NCI-H510A treated with DMSO at 0.1 percent for 48 hours (cell line): ENCODE measurements around the gene ALDOA.
A peak's percentile ranks its signal among the peaks of the same experiment; 100 is the strongest.

Experiments used
- DNase-seq: peaks from one replicate; lab custom pipeline; 2025; lab: John Stamatoyannopoulos, UW

ALDOA gene

GRCh38 chr16:30069611-30070462 is 4.3 kb downstream of the ALDOA start:
- no peak for DNase-seq

- no peak for DNase-seq
Measured at GRCh38 chr16:30070490-30070889, 4.9 kb downstream of the ALDOA start.

DNA sequence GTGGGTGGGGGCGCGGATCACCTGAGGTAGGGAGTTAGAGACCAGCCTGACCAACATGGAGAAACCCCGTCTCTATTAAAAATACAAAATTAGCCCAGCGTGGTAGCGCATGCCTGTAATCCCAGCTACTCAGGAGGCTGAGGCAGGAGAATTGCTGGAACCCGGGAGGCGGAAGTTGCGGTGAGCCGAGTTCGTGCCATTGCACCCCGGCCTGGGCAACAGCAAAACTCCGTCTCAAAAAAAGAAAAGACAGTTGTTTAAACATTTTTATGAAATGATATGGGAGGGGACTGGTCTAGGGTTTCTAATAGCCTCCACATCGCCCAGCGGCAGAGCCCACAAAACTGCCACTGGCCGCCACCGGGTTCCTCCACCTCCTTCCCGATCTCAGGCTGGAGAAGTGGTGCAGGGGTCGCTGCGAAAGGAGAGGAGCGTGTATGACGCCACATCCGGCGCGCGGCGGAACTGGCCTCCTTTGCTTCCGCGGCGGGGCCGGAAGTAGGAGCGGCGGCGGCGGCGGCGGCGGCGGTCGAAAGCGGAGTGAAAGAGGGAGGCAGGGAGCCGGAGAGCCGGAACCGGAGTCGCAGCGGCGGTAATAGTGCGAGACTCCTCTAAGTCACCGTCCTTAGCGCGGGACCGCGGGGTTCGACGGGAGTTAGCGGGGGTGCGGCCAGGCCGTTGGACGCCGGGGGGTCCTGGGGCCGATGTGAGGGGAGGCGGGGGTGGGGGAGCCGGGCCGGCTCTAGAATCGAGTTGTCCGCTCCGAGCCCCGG is 10.1 kb downstream of the ALDOA start, which contains the start of gene PPP4C:
Gene PPP4C, plus strand, starts transcription at position 492 of the 773 bp plus-strand sequence. CDS start 384 bp downstream, outside the sequence.
- DNase-seq: peak; percentile 93

- no peak for DNase-seq
Measured at GRCh38 chr16:30076276-30076791, 10.8 kb downstream of the ALDOA start.

- no peak for DNase-seq
Measured at GRCh38 chr16:30077656-30078055, 12.1 kb downstream of the ALDOA start.

GRCh38 chr16:30078744-30079143 is 13.2 kb downstream of the ALDOA start:
- no peak for DNase-seq

DNA sequence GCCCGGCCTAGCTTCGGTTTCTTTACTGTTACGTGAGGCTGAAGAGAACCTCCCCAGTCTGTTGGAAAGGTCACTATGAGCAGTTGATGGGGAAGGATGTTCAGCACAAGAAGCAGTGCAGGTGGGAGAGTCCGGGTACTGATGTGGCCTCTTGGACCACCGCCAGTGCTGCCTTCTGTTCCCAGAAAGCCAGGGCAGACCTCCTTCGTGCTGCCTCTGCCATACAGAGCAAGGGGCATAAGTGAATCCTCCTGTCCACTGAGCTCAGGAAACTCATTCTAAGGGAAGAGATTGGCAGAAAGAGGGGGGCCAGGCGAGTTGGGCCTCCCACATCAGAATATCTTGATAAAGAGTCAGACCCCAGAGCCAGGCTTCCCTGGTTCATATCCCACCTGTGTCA is 13.9 kb downstream of the ALDOA start:
- DNase-seq: no peak

GRCh38 chr16:30082545-30083090 is 17.1 kb downstream of the ALDOA start:
- DNase-seq: no peak

- DNase-seq: no peak
Measured at GRCh38 chr16:30083216-30084055, 17.9 kb downstream of the ALDOA start.

- no peak for DNase-seq
Measured at GRCh38 chr16:30084096-30084815, 18.7 kb downstream of the ALDOA start.

DNA sequence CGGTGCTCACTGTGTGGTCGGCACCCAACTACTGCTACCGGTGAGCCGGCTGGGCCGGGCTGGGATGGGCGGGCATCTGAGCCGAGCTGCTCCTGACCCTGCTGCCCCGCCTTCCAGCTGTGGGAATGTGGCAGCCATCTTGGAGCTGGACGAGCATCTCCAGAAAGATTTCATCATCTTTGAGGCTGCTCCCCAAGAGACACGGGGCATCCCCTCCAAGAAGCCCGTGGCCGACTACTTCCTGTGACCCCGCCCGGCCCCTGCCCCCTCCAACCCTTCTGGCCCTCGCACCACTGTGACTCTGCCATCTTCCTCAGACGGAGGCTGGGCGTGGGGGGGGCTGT is 19.2 kb downstream of the ALDOA start:
- DNase-seq: no peak

GRCh38 chr16:30085247-30085646 is 19.7 kb downstream of the ALDOA start:
- no peak for DNase-seq

DNA sequence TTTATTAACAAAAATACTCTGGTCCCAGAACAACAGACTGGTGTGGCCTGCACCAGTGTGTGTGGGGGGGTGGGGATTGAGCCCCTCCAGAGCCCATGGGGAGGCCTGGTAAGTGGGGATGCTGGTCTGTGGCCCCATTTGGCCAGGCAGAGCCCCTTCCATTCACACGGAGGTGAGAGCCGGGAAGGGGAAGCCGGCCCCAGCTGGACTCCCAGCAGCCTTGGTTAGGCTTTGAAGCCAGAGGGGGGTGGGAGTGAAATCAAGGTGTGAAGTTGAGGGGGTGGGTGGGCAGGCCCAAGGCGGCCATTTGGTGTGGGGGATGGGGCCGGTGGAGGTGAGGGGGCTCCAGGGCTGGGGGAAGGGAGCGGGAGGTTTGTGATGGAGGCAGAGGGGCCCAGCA is 20.3 kb downstream of the ALDOA start:
- DNase-seq: no peak

GRCh38 chr16:30086291-30087140 is 21.0 kb downstream of the ALDOA start:
- no peak for DNase-seq

DNA sequence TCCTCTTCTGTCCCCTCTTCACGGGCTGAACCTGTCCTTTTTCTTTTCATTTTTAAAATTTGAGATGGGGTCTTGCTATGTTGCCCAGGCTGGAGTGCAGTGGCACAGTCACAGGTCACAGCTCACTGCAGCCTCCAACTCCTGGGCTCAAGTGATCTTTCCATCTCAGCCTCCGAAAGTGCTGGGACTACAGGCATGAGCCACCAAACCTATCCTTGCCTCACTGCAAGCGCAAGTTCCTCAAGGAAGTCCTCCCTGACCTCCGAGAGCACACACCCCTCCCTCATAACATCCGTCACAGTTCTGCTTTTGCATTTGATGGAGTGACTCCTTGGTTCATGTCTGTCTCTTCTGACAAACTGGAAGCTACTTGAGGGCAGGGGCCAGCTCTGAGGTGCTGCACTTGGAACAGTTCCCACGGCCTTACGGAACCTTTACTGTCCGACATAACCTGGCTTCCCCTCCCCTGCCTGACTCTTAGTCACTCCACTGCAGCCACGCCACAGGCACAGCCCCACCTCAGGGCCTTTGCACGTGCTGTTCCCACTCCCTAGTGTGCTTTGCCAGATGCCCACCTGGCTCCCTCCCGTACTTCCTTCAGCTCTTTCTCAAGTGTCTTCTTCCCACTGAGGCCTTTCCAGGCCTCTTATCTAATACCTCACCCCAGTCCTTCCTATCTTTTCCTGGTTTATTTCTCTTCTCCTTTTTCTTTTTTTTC is 21.8 kb downstream of the ALDOA start:
- DNase-seq: no peak

DNA sequence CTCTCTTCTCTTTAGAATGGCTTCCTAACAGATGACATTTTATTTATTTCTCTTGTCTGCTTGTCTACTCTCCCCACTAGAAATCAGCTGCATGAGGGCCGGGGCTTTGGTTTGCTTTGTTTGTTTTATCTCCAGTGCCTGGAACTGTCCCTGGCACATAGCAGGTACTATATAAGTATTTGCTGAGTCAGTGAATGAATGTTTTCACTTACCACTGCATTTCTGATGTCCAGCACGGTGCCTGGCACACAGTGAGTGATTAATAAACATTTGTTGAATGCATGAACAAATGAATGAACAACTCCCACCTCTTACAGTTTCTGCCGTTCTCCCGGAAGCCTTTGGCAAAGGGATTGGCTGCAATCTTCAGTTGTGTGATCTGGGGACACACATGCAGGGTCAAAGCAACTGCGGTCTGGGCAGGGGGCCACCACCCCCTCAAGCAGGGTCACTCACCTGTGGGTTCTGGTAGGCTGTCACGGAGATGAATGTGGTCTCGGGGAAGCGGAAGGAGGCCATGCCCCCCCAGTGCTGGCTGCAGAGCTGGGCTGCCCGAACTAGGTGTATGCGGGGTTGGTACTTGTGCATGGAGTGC is 22.8 kb downstream of the ALDOA start:
- no peak for DNase-seq

GRCh38 chr16:30088832-30089624 is 23.5 kb downstream of the ALDOA start:
- no peak for DNase-seq

DNA sequence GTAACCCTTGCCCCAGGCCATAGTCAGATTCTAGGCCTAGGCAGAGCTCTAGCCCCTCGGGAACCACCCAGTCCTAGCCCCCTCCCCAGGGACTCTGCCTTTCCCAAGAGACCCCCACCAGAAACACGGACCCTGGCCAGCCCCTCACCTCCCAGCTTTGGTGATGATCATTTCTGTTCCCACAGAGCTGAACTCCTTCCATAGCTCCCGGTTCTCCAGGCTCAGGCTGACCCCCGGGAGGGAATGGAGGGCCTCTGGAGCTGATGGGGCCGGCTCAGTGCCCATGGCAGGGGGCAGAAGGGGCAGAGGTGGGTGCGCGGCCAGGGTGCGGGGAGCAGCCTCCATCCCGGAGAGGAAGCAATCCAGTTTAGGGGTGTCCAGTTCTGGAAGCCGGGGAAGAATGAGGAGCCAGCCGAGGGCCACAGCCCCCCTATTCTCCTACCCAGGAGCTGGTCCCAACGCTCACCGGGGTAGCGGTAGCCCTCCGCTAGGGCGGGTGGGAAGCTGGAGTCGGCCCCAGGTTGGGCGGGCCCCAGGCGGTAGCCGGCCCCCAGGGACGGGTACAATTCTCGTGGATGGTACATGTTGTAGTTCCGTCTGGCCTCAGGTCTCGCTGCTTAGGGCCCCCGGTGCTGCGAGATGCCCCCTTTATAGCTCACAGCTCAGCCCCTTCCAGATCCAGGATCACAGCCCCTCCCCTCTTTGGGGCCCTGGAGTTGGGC is 25.2 kb downstream of the ALDOA start:
- DNase-seq: no peak
